OCI-M2 (cell line): ENCODE data around the gene CSTPP1.
"Not testable (repeated sequence)": the region's sequence is repeated elsewhere in the genome, so short reads cannot be mapped to it uniquely, and the experiment has no call there.

Experiments used
- DNase-seq: peaks from one replicate; lab custom pipeline; 2025; ENCODE audit not compliant: unreplicated experiment; lab: John Stamatoyannopoulos, UW

Gene CSTPP1

GRCh38 chr11:46987183-46987582 lies 50.6 kb downstream of the CSTPP1 start:
- no peak for DNase-seq

- not testable (repeated sequence) for DNase-seq
Observed at GRCh38 chr11:46989810-46990487, 53.4 kb downstream of the CSTPP1 start.

DNA sequence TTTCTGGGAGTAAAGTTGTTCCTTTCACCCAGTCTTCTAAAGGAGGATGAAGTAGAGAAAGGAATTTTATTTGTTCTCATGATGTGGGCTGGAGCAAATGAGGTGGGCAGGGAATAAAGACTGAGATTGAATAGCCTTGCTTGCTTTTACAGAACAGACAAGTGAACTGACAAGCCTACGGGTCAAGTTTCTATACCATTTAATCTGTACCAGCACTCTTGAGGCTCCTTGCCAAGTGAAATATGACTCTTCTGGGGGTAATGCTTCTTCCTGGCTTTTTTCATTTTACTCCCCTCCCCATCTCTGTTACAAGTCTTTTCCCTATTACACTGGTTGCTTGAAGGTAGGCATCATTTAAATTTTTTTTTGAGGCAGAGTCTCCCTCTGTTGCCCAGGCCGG lies 54.8 kb downstream of the CSTPP1 start:
- no peak for DNase-seq

- not testable (repeated sequence) for DNase-seq
Observed at GRCh38 chr11:46992386-46992785, 55.8 kb downstream of the CSTPP1 start.

DNA sequence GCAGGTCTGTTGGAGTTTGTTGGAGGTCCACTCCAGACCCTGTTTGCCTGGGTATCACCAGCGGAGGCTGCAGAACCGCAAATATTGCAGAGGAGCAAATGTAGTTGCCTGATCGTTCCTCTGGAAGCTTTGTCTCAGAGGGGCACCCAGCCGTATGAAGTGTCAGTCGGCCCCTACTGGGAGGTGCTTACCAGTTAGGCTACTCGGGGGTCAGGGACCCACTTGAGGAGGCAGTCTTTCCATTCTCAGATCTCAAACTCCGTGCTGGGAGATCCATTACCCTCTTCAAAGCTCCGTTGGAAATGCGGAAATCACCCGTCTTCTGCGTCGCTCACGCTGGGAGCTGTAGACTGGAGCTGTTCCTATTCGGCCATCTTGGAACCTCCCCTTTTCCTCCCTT lies 61.2 kb downstream of the CSTPP1 start:
- not testable (repeated sequence) for DNase-seq

DNA sequence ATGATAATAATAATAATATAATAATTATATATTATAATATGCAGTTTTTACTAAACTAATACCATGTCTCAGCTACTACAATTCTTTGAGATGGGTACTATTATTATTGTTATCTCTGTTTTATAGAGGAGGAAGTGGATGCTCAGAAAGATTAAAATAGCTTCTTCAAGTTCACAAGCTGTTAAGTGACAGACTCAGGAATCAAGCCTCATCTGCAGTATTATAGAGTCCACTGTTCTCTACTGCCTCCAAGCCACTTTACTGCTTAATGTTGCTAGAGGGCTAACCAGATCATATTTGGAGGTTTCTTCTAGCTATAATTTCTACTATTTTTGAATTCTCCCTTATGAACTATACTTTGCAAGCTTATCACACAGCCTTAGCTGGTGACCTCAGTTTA lies 62.7 kb downstream of the CSTPP1 start:
- no peak for DNase-seq

DNA sequence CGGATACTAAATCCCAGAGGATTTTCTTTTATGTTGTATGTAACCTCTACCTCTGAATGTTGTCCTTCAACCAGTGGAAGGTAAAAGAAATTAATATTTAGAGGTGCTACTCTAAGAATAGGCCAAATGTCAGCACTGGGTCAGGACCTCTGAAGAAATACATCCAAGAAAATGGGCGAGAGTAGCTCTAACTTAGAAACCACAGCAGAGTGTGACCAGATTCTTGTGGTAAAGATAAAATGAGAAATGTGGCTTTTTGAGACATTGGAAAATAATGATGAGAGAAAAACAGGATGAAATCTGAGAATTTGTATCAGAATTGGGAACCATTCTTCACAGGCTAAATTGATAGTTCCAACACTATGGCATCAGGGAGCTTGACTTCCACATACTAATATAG lies 63.5 kb downstream of the CSTPP1 start:
- DNase-seq: no peak

DNA sequence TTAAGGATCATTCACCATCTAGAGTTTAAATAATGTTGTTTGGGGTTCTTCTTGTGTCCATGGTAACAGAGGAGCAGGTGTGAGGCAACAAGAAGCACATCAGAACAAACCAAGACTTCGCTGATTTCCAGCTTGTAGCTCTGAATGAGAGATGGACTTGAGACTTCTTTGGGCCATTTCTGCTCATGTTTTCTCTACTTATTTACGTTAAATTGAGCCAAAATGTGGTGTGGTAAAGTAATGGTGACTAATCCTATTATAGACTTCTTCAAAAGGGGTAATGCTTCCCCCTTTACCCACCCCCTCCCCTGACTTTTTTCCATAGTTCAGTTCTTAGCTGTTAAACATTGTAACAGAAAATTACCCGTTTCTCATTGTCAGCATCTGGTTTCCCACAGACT lies 65.2 kb downstream of the CSTPP1 start:
- DNase-seq: no peak

GRCh38 chr11:47002390-47002789 lies 65.8 kb downstream of the CSTPP1 start:
- DNase-seq: no peak

DNA sequence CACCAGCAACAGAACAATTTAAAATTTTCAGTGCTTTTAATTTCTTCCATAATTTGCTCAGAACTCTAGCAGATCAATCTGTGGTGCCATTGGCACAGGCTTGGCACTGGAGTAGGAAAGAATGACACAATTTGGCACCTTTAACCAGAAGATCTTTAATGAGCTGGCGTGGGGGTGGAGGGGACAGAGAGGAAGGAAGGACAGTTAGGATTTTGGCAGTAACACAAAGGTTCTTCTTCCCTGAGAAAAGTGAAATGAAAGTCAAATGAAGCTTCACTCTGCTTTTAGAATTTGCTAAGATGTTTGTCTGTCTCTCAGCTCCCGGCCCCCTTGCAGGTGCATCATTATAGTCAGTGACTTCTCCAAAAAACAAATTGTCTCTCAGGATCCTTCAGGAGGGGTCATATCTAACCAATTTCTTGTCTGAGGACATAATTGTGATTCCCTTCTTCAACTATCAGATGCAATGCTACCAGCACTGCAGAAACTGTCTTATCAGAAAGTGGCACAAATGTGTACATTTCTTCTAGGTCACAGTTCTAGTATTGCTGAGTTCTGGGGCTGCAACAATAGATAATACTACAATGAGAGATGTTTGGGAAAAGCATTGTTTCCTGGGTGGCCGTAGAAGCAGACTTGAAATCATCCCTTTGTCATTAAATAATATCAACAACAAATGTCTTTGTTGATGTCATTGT lies 66.8 kb downstream of the CSTPP1 start:
- peak; percentile 29 for DNase-seq

GRCh38 chr11:47004595-47005033 lies 68.1 kb downstream of the CSTPP1 start:
- DNase-seq: peak; percentile 47

DNA sequence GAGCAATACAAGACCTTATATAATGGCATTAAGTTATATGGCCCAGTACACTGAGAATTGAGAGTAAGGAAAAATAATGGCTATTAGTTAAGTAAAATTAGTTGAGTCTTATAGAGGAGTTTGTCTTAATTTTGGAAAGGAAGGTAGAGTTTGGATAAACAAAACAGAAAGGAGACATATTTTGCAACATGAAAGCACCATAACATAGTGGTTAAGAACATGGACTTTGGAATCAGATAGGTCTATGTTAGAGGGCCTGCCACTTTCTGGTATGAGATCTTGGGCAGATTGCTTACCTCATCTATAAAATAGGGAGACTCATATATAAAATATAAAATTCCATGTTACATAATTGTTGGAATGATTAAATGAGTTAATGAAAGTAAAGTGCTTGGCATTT lies 68.9 kb downstream of the CSTPP1 start:
- DNase-seq: no peak

GRCh38 chr11:47007579-47007978 lies 71.0 kb downstream of the CSTPP1 start:
- no peak for DNase-seq

- DNase-seq: no peak
Observed at GRCh38 chr11:47010179-47010578, 73.6 kb downstream of the CSTPP1 start.

DNA sequence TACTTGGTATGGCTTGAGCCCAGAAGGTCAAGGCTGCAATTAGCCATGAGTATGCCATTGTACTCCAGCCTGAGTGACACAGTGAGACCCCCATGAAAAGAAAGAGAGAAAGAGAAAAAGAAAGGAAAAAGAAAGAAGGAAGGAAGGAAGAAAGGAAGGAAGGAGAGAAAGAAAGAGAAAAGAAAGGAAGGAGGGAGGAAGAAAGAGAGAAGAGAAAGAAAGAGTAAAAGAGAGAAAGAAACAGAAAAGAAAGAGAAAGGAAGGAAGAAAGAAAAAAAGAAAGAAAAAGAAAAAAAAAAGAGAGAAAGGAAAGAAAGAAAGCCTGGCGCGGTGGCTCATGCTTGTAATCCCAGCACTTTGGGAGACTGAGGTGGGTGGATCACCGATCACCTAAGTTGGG lies 77.5 kb downstream of the CSTPP1 start:
- no peak for DNase-seq

DNA sequence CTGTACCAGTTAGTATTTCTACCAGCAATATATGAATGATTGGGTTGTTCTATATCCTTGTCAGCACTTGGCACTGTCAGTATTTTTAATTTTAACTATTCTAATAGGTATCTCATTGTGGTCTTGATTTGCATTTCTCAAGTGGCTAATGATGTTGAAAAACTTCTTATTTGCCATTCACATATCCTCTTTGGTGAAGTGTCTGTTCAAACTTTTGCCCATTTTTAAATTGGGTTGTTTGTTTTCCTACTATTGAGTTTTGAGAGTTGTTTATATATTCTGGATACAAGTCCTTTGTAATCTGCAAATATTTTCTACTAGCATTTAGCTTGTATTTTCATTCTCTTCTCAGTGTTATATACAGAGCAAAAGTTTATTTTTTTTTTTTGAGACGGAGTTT lies 82.1 kb downstream of the CSTPP1 start:
- no peak for DNase-seq

GRCh38 chr11:47020793-47021526 lies 84.4 kb downstream of the CSTPP1 start:
- no peak for DNase-seq

- DNase-seq: no peak
Observed at GRCh38 chr11:47021527-47021818, 84.9 kb downstream of the CSTPP1 start.

- no peak for DNase-seq
Observed at GRCh38 chr11:47021965-47022364, 85.4 kb downstream of the CSTPP1 start.

- no peak for DNase-seq
Observed at GRCh38 chr11:47028195-47029093, 91.9 kb downstream of the CSTPP1 start.

- DNase-seq: no peak
Observed at GRCh38 chr11:47033439-47033838, 96.9 kb downstream of the CSTPP1 start.
